Kidney (tissue), 14 donors: ENCODE measurements around the gene PNLDC1. TPM values are rescaled to one million over a fixed set of nuclear protein-coding genes. Genes with fewer than 3 reads are reported as not detected.

Experiments
- DNase-seq, 5 donors: peaks; one replicate each; pipeline ENCODE4 v3.0.0-alpha.2; 2013 to 2020
- FAIRE-seq: peaks from 2 replicates; lab custom pipeline; 2012; peaks lifted over from hg19 to GRCh38; lab: Jason Lieb, UNC
- H3K27ac ChIP-seq, 2 donors: one replicate each; pipeline ENCODE4 v1.7.0; 2013; ENCODE audit warnings: low read depth in 2 of 2, low read length in 2 of 2, inconsistent platforms in 1 of 2
- H3K27me3 ChIP-seq: one replicate; pipeline ENCODE4 v1.7.1; 2013; ENCODE audit warnings: low read length, inconsistent platforms; ENCODE audit not compliant: control insufficient read depth, insufficient read depth
- H3K36me3 ChIP-seq, 3 donors: one replicate each; pipeline versions ENCODE4 v1.7.0 to v1.7.1; 2013; ENCODE audit warnings: low read length in 3 of 3, control low read depth in 1 of 3, inconsistent platforms in 1 of 3; ENCODE audit not compliant: insufficient read depth in 3 of 3, control insufficient read depth in 2 of 3
- H3K4me1 ChIP-seq, 3 donors: one replicate each; pipeline versions ENCODE4 v1.7.0 to v1.7.1; 2013; ENCODE audit warnings: low read length in 3 of 3, inconsistent platforms in 1 of 3, low read depth in 1 of 3; ENCODE audit not compliant: control insufficient read depth in 2 of 3, insufficient read depth in 2 of 3
- H3K4me3 ChIP-seq, 3 donors: one replicate each; pipeline versions ENCODE4 v1.7.0 to v1.8.1; 2013; ENCODE audit warnings: low read length in 3 of 3, control low read depth in 1 of 3, inconsistent platforms in 1 of 3
- H3K9ac ChIP-seq, 3 donors: one replicate each; pipeline versions ENCODE4 v1.7.0 to v1.7.1; 2013; ENCODE audit warnings: low read length in 3 of 3, control low read depth in 1 of 3, inconsistent platforms in 1 of 3
- H3K9me3 ChIP-seq, 3 donors: one replicate each; pipeline versions ENCODE4 v1.7.0 to v1.7.1; 2013; ENCODE audit warnings: low read length in 3 of 3, control low read depth in 1 of 3, inconsistent platforms in 1 of 3; ENCODE audit not compliant: control insufficient read depth in 2 of 3, insufficient read depth in 1 of 3
- CTCF ChIP-seq: IDR thresholded peaks from 3 replicates; pipeline ENCODE4 v1.5.1; 2012; ENCODE audit warnings: mild to moderate bottlenecking, moderate library complexity, borderline replicate concordance; ENCODE audit not compliant: insufficient read depth; ENCODE audit errors: extremely low read depth
- intact Hi-C: fragments of 100-400 bp; cut with DNase I; formaldehyde crosslinking; loops from one replicate; pipeline ENCODE4 v1.11.1; 2022
- polyA plus RNA-seq: library from polyadenylated mRNA; stranded (reverse); fragments of 350-450 nt; fragmentation: Illumina TruSeq; extraction: RNeasy Lipid Tissue Mini Kit (QIAGEN cat#74804); gene quantifications from one replicate; pipeline ENCODE4 v1.2.3, GENCODE V29; 2014; ENCODE audit warnings: low read depth, low replicate concordance; ENCODE audit not compliant: insufficient read depth
- total RNA-seq: library from RNA; stranded (reverse); fragmentation: NEBNext Ultra II Directional; extraction: Animal tissue kit (Norgen Biotek cat#: 25700); gene quantifications from one replicate; pipeline ENCODE4 v1.2.1, GENCODE V29; 2021
- donor health status: control.
- donor health status: control.
- donor health status: control.
- donor health status: control.
- donor health status: control.
- donor health status: DM: yes; HTN: yes; CAD: no.
- donor health status: Normal renal cell carcinoma (clear cell type).

The PNLDC1 gene
- total and polyA plus RNA-seq, 2 donors from 2014 or later = 0.34 TPM; not detected in 1

GRCh38 chr6:159828074-159828473 is 28.0 kb downstream of the PNLDC1 start:
- Histone ChIP-seq H3K9ac (no peak overlapping the region), H3K36me3 (no peaks in the 10 kb centered on the region), H3K27ac (no peak overlapping the region), H3K27me3 (no peaks in the 10 kb centered on the region), H3K9me3 (no peaks in the 10 kb centered on the region), H3K4me1 (no peaks in the 10 kb centered on the region), H3K4me3 (no peak overlapping the region)
- intact Hi-C loops = no loop called here
- DNase-seq = peak in 1 of 5 donors; percentile 32
- no peak for FAIRE-seq
- TF ChIP-seq CTCF = no peak

- Histone ChIP-seq H3K27me3 (no peaks in the 10 kb centered on the region), H3K36me3 (no peaks in the 10 kb centered on the region), H3K27ac (no peak overlapping the region), H3K9me3 (no peaks in the 10 kb centered on the region), H3K4me1 (no peaks in the 10 kb centered on the region), H3K4me3 (no peak overlapping the region), H3K9ac (no peak overlapping the region)
- DNase-seq (peak in 1 of 5 donors; percentile 13), FAIRE-seq (no peak)
- intact Hi-C loops = no loop called here
- no peak for TF ChIP-seq CTCF
These were observed 29.4 kb downstream of the PNLDC1 start for GRCh38 chr6:159829526-159829925.

GRCh38 chr6:159830501-159831372 is 30.7 kb downstream of the PNLDC1 start:
- FAIRE-seq (no peak), DNase-seq (no peak)
- no peak for TF ChIP-seq CTCF
- intact Hi-C loops = no loop called here
- Histone ChIP-seq H3K27me3 (no peaks in the 10 kb centered on the region), H3K9ac (no peak overlapping the region), H3K36me3 (no peaks in the 10 kb centered on the region), H3K27ac (no peak overlapping the region), H3K9me3 (no peaks in the 10 kb centered on the region), H3K4me1 (no peaks in the 10 kb centered on the region), H3K4me3 (no peak overlapping the region)
